SK-N-MC (cell line): Measurements from ENCODE around the gene SLC35A3.

ENCODE experiments used
- DNase-seq: peaks from one replicate; pipeline ENCODE4 v3.0.0-alpha.2; 2011; ENCODE audit warnings: low read depth, low spot score
- H3K27ac ChIP-seq: fragments of 200-600 bp; sonication (generic); 2 replicates; pipeline ENCODE4 v1.5.1; 2016; ENCODE audit warnings: mixed run types
- H3K36me3 ChIP-seq: fragments of 200-600 bp; sonication (generic); 2 replicates; pipeline ENCODE4 v1.6.1; 2017; ENCODE audit warnings: antibody characterized with exemption, low read length, mixed read lengths; ENCODE audit not compliant: insufficient read depth
- H3K4me3 ChIP-seq: fragments of 200-600 bp; sonication (generic); 2 replicates; pipeline ENCODE4 v1.5.1; 2016
- H3K9ac ChIP-seq: fragments of 200-600 bp; sonication (generic); 2 replicates; pipeline ENCODE4 v1.8.0; 2017; ENCODE audit warnings: mixed run types, mixed read lengths; ENCODE audit not compliant: insufficient read length
- H3K9me3 ChIP-seq: fragments of 200-600 bp; sonication (generic); 2 replicates; pipeline ENCODE4 v1.6.1; 2017; ENCODE audit warnings: low read depth, mild to moderate bottlenecking, antibody characterized with exemption, low read length, moderate library complexity, mixed read lengths
- EZH2 ChIP-seq: fragments of 200-600 bp; sonication (generic); IDR thresholded peaks from one replicate; pipeline ENCODE4 v1.6.1; 2017; ENCODE audit warnings: antibody characterized with exemption
- FOXP2 ChIP-seq: optimal IDR thresholded peaks from 2 replicates; pipeline ENCODE3; 2011; ENCODE audit warnings: mild to moderate bottlenecking, moderate library complexity; ENCODE audit not compliant: insufficient read depth; ENCODE audit errors: extremely low read length, control extremely low read depth
- POLR2AphosphoS5 ChIP-seq: IDR thresholded peaks from 2 replicates; pipeline ENCODE4 v1.6.1; 2012; ENCODE audit warnings: mild to moderate bottlenecking, low read depth, low read length, borderline replicate concordance

Gene SLC35A3

DNA sequence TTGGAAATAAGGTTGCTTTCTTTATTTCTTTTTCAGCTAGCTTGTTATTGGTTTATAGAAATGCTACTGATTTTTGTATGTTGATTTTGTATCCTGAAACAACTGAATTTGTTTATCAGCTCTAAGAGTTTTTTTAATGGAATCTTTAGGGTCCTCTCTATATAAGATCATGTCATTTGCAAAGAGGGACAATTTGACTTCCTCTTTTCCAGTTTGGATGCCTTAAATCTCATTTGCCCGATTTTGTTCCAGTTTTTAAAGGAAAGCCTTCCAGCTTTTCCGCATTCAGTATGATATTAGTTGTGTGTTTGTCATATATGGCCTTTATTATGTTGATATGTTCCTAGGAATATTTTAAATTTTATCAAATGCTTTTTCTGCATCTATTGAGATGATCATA, 31.7 kb downstream of the SLC35A3 start:
- TF ChIP-seq POLR2AphosphoS5 (no peak), FOXP2 (no peak), EZH2 (no peak)
- H3K4me3 ChIP-seq, result no peak overlapping the region
- H3K9ac ChIP-seq, result no peak overlapping the region
- H3K9me3 ChIP-seq, result peaks cover 4% of the 10 kb centered on the region; the same call in 1 of the 2 replicates
- no peak overlapping the region for H3K27ac ChIP-seq
- H3K36me3 ChIP-seq, result peaks cover 9% of the 10 kb centered on the region; the same call in 1 of the 2 replicates
- DNase-seq, result no peak

GRCh38 chr1:100005424-100005823, 35.6 kb downstream of the SLC35A3 start:
- no peak for DNase-seq
- H3K9ac ChIP-seq, result no peak overlapping the region
- no peak overlapping the region for H3K4me3 ChIP-seq
- TF ChIP-seq EZH2 (no peak), POLR2AphosphoS5 (no peak), FOXP2 (no peak)
- peaks cover 4% of the 10 kb centered on the region; the same call in 1 of the 2 replicates for H3K9me3 ChIP-seq
- peaks cover 11% of the 10 kb centered on the region for H3K36me3 ChIP-seq
- H3K27ac ChIP-seq, result no peak overlapping the region

- Histone ChIP-seq H3K27ac (no peak overlapping the region), H3K4me3 (no peak overlapping the region), H3K9ac (no peak overlapping the region), H3K36me3 (peaks cover 11% of the 10 kb centered on the region), H3K9me3 (peaks cover 4% of the 10 kb centered on the region; the same call in 1 of the 2 replicates)
- DNase-seq, result no peak
- no peak for TF ChIP-seq FOXP2
- no peak for TF ChIP-seq EZH2
- TF ChIP-seq POLR2AphosphoS5, result no peak
Observed at GRCh38 chr1:100006688-100007087, 36.9 kb downstream of the SLC35A3 start.

DNA sequence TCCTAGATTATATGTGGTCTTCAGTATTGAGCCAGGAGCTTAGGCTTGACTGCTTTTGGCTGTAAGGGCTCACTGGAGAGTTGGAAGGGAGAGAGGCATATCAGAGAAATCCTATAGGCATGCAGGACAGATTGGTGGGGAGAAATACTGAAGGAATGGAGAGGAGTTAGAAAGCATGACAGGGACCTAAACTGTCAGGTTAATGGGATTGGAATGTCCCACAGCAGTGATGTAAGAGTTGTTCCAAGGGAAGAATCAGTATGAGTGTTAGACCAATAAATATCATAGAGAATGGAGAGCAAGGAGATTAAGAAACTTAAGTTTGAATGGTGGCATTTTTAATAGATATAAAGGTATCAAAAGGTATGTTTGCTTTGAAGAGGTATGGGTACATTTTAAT, 39.7 kb downstream of the SLC35A3 start:
- Histone ChIP-seq H3K9ac (no peak overlapping the region), H3K9me3 (peaks cover 4% of the 10 kb centered on the region; the same call in 1 of the 2 replicates), H3K27ac (no peak overlapping the region), H3K36me3 (peaks cover 11% of the 10 kb centered on the region), H3K4me3 (no peak overlapping the region)
- no peak for DNase-seq
- TF ChIP-seq POLR2AphosphoS5, result no peak
- TF ChIP-seq FOXP2, result no peak
- TF ChIP-seq EZH2, result no peak

- DNase-seq, result no peak
- Histone ChIP-seq H3K36me3 (peaks cover 11% of the 10 kb centered on the region), H3K9ac (no peak overlapping the region), H3K4me3 (no peak overlapping the region), H3K9me3 (no peaks in the 10 kb centered on the region), H3K27ac (no peak overlapping the region)
- TF ChIP-seq FOXP2 (no peak), POLR2AphosphoS5 (no peak), EZH2 (no peak)
Observed at GRCh38 chr1:100010804-100011203, 41.0 kb downstream of the SLC35A3 start.

- no peak overlapping the region for H3K4me3 ChIP-seq
- H3K27ac ChIP-seq, result no peak overlapping the region
- peaks cover 3% of the 10 kb centered on the region; the same call in 1 of the 2 replicates for H3K36me3 ChIP-seq
- TF ChIP-seq FOXP2 (no peak), EZH2 (no peak), POLR2AphosphoS5 (no peak)
- DNase-seq, result no peak
- no peak overlapping the region for H3K9ac ChIP-seq
- H3K9me3 ChIP-seq, result no peaks in the 10 kb centered on the region
Observed at GRCh38 chr1:100019220-100019619, 49.4 kb downstream of the SLC35A3 start.

GRCh38 chr1:100023482-100023881, 53.7 kb downstream of the SLC35A3 start:
- DNase-seq, result no peak
- TF ChIP-seq POLR2AphosphoS5, result no peak
- TF ChIP-seq FOXP2, result no peak
- TF ChIP-seq EZH2, result no peak
- H3K27ac ChIP-seq, result no peak overlapping the region
- peaks cover 3% of the 10 kb centered on the region; the same call in 1 of the 2 replicates for H3K36me3 ChIP-seq
- H3K9me3 ChIP-seq, result no peaks in the 10 kb centered on the region
- no peak overlapping the region for H3K9ac ChIP-seq
- H3K4me3 ChIP-seq, result no peak overlapping the region

DNA sequence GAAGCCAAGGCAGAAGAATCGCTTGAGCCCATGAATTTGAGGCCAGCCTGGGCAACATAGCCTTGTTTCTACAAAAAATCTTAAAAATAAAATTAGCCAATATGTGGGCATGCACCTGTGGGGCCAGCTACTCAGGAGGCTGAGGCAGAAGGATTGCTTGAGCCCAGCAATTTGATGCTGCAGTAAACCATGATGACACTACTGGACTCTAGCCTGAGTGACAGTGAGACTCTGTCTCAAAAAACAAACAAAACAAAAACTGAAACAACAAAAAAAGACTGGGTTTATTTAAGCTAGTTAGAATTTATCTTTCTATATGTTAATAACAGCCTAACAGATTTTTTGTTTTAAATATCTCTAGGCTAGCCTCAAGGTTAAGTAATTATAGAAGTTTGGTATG, 57.4 kb downstream of the SLC35A3 start:
- Histone ChIP-seq H3K4me3 (no peak overlapping the region), H3K9me3 (no peaks in the 10 kb centered on the region), H3K36me3 (no peaks in the 10 kb centered on the region), H3K27ac (no peak overlapping the region), H3K9ac (no peak overlapping the region)
- no peak for DNase-seq
- TF ChIP-seq FOXP2, result no peak
- no peak for TF ChIP-seq EZH2
- no peak for TF ChIP-seq POLR2AphosphoS5

- TF ChIP-seq FOXP2, result no peak
Observed at GRCh38 chr1:100028765-100029164, 59.0 kb downstream of the SLC35A3 start.

More at GRCh38 chr1:100028765-100029164, 59.0 kb downstream of the SLC35A3 start:
- H3K9ac ChIP-seq, result no peak overlapping the region
- H3K9me3 ChIP-seq, result no peaks in the 10 kb centered on the region
- DNase-seq, result no peak
- H3K36me3 ChIP-seq, result no peaks in the 10 kb centered on the region
- no peak overlapping the region for H3K4me3 ChIP-seq
- no peak overlapping the region for H3K27ac ChIP-seq
